Renal cortical epithelial cell (primary cell): ENCODE data around the gene ZNHIT6. TPM values are rescaled to one million over a fixed set of nuclear protein-coding genes. Genes with fewer than 3 reads are reported as not detected.
"Not testable (repeated sequence)": the region's sequence is repeated elsewhere in the genome, so short reads cannot be mapped to it uniquely, and the experiment has no call there.

Experiments
- DNase-seq: peaks from one replicate; pipeline ENCODE4 v3.0.0-alpha.2; 2011; ENCODE audit warnings: low read depth
- total RNA-seq: library from RNA; depleted of rRNA; stranded (reverse); fragments of >200 nt; gene quantifications from 2 replicates; pipeline ENCODE4 v1.2.3, GENCODE V29; 2014

Gene ZNHIT6
- total RNA-seq, 1 donor from 2014 or later: 27.3 TPM

GRCh38 chr1:85665932-85666331, 42.3 kb downstream of the ZNHIT6 start:
- DNase-seq: no peak

- DNase-seq: no peak
Observed at GRCh38 chr1:85663382-85663781, 44.9 kb downstream of the ZNHIT6 start.

DNA sequence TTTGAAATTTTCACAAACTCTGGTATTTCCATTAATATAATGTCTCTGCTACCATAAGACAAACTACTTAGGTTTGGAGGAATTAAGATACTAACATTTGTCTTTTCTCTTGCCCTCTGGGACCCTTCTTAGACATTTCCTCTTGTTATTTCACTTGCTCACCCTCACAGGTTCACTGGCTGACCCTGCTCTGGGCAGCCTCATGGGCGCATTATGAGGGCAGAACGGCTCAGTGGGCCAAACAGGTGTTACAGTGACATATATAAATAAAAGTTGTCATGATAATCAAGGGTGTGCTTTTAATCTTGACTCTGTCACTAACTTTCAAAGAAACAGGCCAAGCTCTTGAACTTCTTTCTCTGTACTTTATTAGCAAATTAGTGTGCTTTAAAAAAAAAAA, 46.5 kb downstream of the ZNHIT6 start:
- DNase-seq: no peak

- no peak for DNase-seq
Observed at GRCh38 chr1:85660541-85660940, 47.7 kb downstream of the ZNHIT6 start.

- no peak for DNase-seq
Observed at GRCh38 chr1:85659174-85659573, 49.1 kb downstream of the ZNHIT6 start.

- no peak for DNase-seq
Observed at GRCh38 chr1:85656948-85657347, 51.3 kb downstream of the ZNHIT6 start.

DNA sequence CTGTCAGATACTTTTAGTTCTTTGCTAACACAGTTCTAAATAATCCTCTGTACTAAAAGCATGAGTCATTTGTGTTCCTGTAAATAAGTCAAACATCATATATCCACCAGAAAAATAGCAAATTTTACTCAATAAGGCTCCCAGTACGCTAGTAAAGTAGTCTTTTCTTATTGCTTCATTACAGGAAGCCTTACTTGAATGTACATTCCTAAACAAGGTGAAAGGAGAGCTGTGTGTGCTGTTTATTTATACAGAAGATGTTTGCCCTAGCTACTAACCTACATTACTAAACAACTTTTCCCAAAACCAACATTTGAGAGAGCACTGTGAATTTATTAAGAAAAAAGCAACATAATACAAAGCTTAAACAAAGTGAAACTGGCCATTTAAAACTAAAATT, 52.0 kb downstream of the ZNHIT6 start:
- DNase-seq: peak; percentile 50

GRCh38 chr1:85655315-85655714, 52.9 kb downstream of the ZNHIT6 start:
- no peak for DNase-seq

DNA sequence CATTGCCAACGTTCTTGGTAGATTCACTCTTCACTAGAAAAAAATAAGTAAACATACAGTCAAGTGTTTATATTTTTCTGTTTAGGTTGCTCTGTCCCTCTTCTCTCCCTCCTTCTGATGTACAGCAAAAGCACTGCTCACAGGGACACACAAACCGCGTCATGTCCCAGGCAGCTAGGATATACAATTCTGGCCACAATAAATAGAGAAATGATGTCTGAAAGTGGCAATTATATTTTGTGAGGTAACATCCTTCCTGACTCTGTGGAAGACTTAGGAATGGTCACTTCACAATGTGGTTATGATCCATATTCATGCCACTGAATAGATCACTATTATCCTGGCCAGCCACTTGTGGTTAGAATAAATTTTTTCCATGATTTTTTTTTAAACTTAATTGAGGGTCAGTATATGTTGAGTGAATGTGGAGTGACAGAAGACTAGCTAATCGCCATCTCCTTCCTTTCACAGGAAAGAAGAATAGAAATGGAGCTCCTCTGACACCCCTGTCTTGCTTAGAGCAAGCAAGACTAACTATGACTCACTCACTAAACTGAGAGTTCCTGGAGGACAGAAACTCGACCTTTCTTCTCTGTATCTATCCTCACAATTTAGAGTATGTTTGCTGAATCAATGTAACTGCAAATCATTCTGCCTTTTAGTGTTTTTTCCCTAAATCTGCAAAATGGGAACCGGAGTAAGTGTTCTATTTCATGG, 54.0 kb downstream of the ZNHIT6 start:
- peak; percentile 55 for DNase-seq

DNA sequence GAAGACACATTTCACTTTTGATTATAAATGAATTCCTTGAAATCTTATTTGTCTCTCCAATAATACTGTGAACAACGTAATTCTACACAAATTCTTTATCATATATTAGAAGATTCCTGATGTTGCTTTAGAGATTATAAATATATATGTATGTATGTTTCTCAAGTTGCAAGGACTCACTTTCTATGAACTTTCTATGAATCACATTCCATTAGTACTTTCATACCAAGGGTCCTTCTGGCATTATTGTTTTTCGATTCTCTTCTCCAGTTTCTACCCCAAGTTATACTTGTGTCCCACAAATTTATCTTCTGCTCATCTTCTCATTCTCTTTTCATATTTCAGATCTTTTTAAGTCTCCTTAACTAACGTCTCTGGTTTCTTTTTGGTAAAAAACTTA, 55.9 kb downstream of the ZNHIT6 start:
- DNase-seq: no peak

DNA sequence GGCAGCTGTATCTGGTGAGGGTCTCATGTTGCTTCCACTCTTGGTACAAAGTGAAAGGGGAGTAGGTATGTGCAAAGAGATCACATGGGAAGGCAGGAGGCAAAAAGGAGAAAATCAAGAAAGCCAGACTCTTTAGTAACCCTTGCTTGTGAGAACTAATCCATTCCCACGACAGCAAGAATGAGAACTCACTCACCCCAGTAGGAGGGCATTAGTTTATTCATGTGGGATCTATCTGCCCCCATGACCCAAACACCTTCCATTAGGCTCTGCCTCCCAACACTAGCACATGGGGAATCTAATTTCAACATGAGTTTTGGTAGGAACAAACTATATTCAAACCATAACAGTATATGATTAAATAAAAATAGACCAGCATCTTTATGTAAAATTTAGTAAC, 57.6 kb downstream of the ZNHIT6 start:
- no peak for DNase-seq

DNA sequence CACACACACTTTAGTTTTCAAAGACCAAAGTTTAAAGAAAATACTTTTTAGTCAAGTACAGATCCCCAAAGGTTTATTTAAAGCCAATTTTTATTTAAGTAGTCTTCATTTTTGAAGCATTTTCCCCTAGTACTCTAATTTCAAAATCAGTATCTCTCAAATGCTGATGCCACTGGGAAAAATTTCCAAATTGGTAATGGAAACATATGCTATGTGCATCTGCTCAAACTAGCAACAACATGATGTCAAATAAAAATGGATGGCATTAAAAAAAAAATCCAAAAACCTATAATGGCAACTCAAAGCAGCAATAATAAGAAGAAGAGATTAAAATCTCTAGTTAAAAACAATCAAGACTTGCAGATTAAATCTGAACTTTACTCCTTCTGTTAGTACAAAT, 58.6 kb downstream of the ZNHIT6 start:
- DNase-seq: no peak

- DNase-seq: peak; percentile 22
Observed at GRCh38 chr1:85641598-85642556, 66.4 kb downstream of the ZNHIT6 start.

- DNase-seq: not testable (repeated sequence)
Observed at GRCh38 chr1:85639920-85640319, 68.3 kb downstream of the ZNHIT6 start.

DNA sequence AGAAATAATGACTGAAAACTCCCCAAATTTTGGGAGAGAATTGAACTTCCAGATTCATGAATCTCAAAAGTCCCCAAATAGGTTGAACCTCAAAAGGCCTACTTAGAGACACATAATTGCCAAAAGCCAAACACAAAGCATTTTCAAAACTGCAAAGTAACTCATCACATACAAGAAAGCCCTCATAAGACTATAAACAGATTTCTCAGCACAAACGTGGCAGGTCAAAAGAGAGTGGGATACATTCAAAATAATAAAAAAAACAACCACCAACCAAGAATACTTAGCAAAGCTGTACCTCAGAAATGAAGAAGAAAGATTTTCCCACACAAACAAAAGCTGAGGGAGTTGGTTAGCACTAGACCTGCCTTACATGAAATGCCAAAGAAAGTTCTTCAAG, 69.8 kb downstream of the ZNHIT6 start:
- DNase-seq: no peak

- no peak for DNase-seq
Observed at GRCh38 chr1:85630493-85630892, 77.7 kb downstream of the ZNHIT6 start.

GRCh38 chr1:85629532-85629920, 78.7 kb downstream of the ZNHIT6 start:
- DNase-seq: peak; percentile 88

DNA sequence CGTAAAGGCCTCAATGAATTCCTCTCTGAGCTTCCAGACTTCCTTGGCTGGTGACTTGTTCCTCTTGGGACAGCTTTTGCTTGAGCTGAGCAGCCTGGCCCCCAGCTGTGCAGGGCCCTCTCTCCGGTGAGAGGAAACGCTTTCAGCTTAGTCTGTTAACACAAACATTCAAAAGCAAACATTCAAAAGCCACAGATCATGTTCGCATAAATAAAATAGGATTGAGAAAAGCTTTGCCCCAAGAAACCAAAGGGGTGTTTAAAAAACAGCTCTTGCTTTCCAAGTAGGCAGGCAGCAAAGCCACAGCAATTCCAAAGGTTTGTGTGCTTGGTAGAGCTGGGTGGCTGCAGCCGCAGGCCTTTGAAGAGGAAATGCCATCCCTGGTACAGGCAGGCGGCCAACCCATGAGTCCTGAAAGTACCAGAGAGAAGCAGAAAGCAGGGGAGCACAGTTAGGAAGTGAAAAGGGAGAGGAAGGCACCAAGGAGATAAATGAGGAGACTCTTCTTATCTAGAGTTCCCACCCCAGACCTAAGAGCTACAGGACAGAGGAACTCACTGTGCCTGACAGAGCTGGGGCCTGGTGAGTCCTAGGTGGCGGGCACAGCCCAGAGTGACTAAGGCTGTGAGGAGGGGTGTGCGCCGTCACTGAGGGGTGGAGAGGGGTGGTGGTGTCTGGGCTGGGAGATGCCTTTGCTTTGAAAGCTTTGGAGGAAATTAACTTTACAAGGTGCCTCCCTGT, 79.3 kb downstream of the ZNHIT6 start:
- DNase-seq: peak; percentile 94

GRCh38 chr1:85626818-85627217, 81.4 kb downstream of the ZNHIT6 start:
- DNase-seq: no peak

- DNase-seq: no peak
Observed at GRCh38 chr1:85624361-85624760, 83.9 kb downstream of the ZNHIT6 start.

DNA sequence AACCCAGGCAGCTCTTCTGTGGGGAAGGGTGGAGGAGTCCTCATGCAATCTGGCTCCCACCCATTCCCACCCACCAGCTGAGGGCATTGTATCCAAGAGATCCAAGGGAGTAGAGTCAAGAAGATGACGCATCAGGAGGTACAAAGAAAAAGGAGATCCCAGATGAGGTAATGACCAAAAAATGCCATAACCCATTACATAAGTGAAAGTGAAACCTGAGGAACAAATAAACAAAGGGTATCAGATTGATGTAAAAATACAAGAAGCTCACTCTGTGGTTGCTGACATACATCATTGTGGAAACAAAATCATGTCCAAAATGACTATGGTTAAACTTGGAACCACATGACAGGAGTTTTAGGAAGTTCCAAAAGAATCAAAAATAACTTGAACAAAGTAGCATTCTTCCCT, 85.2 kb downstream of the ZNHIT6 start:
- peak; percentile 77 for DNase-seq

DNA sequence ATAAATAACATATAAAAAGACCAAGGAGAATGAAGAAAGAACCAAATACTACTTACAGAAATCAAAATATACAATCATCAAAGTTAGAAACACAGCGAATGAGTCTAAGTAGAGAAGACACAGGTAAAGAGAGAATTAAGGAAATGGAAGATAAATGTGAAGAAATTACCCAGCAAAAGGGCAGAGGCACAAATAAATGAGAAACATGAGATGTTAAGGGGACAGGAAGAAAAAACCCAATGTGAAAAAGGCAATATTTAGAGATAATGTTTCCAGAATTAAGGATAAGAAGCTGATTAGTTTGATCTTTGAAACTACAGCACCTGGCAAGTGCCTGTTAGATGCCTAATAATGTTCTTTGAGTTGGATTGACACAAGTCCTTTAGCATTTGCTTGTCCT, 86.8 kb downstream of the ZNHIT6 start:
- no peak for DNase-seq
